Measurements from ENCODE around the gene PODXL2. TPM values are rescaled to one million over a fixed set of nuclear protein-coding genes. Genes with fewer than 3 reads are reported as not detected.

The PODXL2 gene
- total and polyA plus RNA-seq, 2 donors (not counting 1 experiment from before 2014, with no cell fraction given): 3.1 to 4.0 TPM

GRCh38 chr3:127622772-127623576, 6.0 kb upstream of the PODXL2 start:
- Histone ChIP-seq H3K79me2 (ENCODE audit: control insufficient read depth, insufficient read depth, low read length) (no peaks in the 10 kb centered on the region), H4K20me1 (ENCODE audit: control insufficient read depth, insufficient read depth, low read length, poor library complexity, severe bottlenecking) (no peaks in the 10 kb centered on the region), H3K9ac (ENCODE audit: low read length) (no peak overlapping the region), H3K9me3 (ENCODE audit: control extremely low read depth in 1 of 3, control insufficient read depth in 2 of 3, insufficient read depth in 1 of 3, low read length in 2 of 3) (no peaks in the 10 kb centered on the region), H3K4me2 (replicated peaks; ENCODE audit: low read depth, low read length, poor library complexity, severe bottlenecking) (no peak overlapping the region), H3K4me3 (ENCODE audit: control extremely low read depth in 1 of 5, extremely low read depth in 1 of 5, insufficient read depth in 1 of 5, low read depth in 2 of 5, low read length in 4 of 5) (no peak overlapping the region), H3K36me3 (replicated peaks in 1 of 2; ENCODE audit: control extremely low read depth in 1 of 2, control insufficient read depth in 1 of 2, extremely low read depth in 1 of 2, insufficient read depth in 2 of 2, low read length in 1 of 2) (peaks cover 2 to 33% of the 10 kb centered on the region in 2 experiments), H2AFZ (ENCODE audit: insufficient read depth, low read depth, low read length, poor library complexity, severe bottlenecking) (no peak overlapping the region), H3K27ac (ENCODE audit: low read length in 2 of 2) (no peak overlapping the region), H3K27me3 (replicated peaks in 1 of 4; ENCODE audit: control extremely low read depth in 1 of 4, control insufficient read depth in 3 of 4, insufficient read depth in 4 of 4, low read length in 3 of 4) (peaks cover 0 to under 1% (median 0%) of the 10 kb centered on the region in 4 experiments), H3K4me1 (ENCODE audit: control insufficient read depth in 2 of 2, insufficient read depth in 2 of 2, low read length in 2 of 2) (no peaks in the 10 kb centered on the region)
- TF ChIP-seq EZH2 (IDR thresholded peaks at IDR 0.05; ENCODE audit: borderline replicate concordance, insufficient read depth, low read depth, low read length, poor library complexity, severe bottlenecking): no peak
- 94% methylated on average over 8 of the region's 8 CpGs for WGBS (ENCODE audit: insufficient coverage)
- ChIA-PET CTCF (interaction anchor here (0.9 kb wide), 1 partner anchor 48 kb away, joined by 4 read pairs; no protein-coding TSS in a partner anchor), POLR2A (no interaction called here)
- DNase-seq (no peak), ATAC-seq (ENCODE audit: low read depth) (no peak)
- Mint-ChIP-seq H3K4me3 (no peak overlapping the region), H3K27me3 (no peaks in the 10 kb centered on the region), H3K9me3 (ENCODE audit: insufficient read depth) (no peaks in the 10 kb centered on the region), H3K4me1 (peaks cover 6% of the 10 kb centered on the region), H3K27ac (no peak overlapping the region)
- intact Hi-C loops (cut with micrococcal nuclease): no loop called here

DNA sequence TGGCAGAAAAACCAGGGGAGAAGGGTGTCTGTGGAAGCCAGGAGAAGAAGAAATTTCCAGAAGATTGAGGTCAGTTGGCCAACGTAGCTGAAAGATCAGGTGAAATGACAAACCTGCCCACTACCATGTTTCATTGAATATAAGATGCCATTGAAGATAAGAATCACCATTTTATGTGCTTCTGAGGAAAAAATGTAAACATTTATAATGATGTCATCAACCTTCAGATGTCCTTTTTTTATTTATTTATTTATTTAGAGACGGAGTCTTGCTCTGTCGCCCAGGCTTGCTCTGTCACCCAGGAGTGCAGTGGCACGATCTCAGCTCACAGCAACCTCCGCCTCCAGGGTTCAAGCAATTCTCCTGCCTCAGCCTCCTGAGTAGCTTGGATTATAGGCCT, 4.9 kb upstream of the PODXL2 start:
- CTCF ChIA-PET: no interaction called here
- Histone ChIP-seq H3K27me3 (replicated peaks in 1 of 4; ENCODE audit: control extremely low read depth in 1 of 4, control insufficient read depth in 3 of 4, insufficient read depth in 4 of 4, low read length in 3 of 4) (peaks cover 0 to 9% (median 2%) of the 10 kb centered on the region in 4 experiments), H3K79me2 (ENCODE audit: control insufficient read depth, insufficient read depth, low read length) (no peaks in the 10 kb centered on the region), H3K36me3 (replicated peaks in 1 of 2; ENCODE audit: control extremely low read depth in 1 of 2, control insufficient read depth in 1 of 2, extremely low read depth in 1 of 2, insufficient read depth in 2 of 2, low read length in 1 of 2) (peaks cover 2 to 22% of the 10 kb centered on the region in 2 experiments), H3K9ac (ENCODE audit: low read length) (no peak overlapping the region), H3K27ac (ENCODE audit: low read length in 2 of 2) (no peak overlapping the region), H3K4me3 (ENCODE audit: control extremely low read depth in 1 of 5, extremely low read depth in 1 of 5, insufficient read depth in 1 of 5, low read depth in 2 of 5, low read length in 4 of 5) (no peak overlapping the region), H2AFZ (ENCODE audit: insufficient read depth, low read depth, low read length, poor library complexity, severe bottlenecking) (no peak overlapping the region), H4K20me1 (ENCODE audit: control insufficient read depth, insufficient read depth, low read length, poor library complexity, severe bottlenecking) (no peaks in the 10 kb centered on the region), H3K9me3 (ENCODE audit: control extremely low read depth in 1 of 3, control insufficient read depth in 2 of 3, insufficient read depth in 1 of 3, low read length in 2 of 3) (peaks cover 0 to 3% (median 0%) of the 10 kb centered on the region in 3 donors), H3K4me2 (replicated peaks; ENCODE audit: low read depth, low read length, poor library complexity, severe bottlenecking) (no peak overlapping the region), H3K4me1 (ENCODE audit: control insufficient read depth in 2 of 2, insufficient read depth in 2 of 2, low read length in 2 of 2) (no peaks in the 10 kb centered on the region)
- POLR2A ChIA-PET: no interaction called here
- DNase-seq (no peak), ATAC-seq (ENCODE audit: low read depth) (no peak)
- Mint-ChIP-seq H3K9me3 (ENCODE audit: insufficient read depth) (no peaks in the 10 kb centered on the region), H3K4me3 (no peak overlapping the region), H3K27me3 (peaks cover 4% of the 10 kb centered on the region), H3K4me1 (peaks cover 9% of the 10 kb centered on the region), H3K27ac (no peak overlapping the region)
- intact Hi-C loops (cut with micrococcal nuclease): no loop called here
- 87% methylated on average over 3 of the region's 5 CpGs for WGBS (ENCODE audit: insufficient coverage)
- no peak for TF ChIP-seq EZH2 (IDR thresholded peaks at IDR 0.05; ENCODE audit: borderline replicate concordance, insufficient read depth, low read depth, low read length, poor library complexity, severe bottlenecking)
- TF ChIP-seq CTCF (IDR thresholded peaks at IDR 0.05): no peak

Data from B cell (primary cell).